GM18951 (cell line): ENCODE data around the gene MGAT5.

Experiments
- POLR2A ChIP-seq: IDR thresholded peaks from 4 replicates; pipeline ENCODE4 v1.6.1; 2011; ENCODE audit warnings: mild to moderate bottlenecking; ENCODE audit not compliant: insufficient read length, insufficient read depth; ENCODE audit errors: extremely low read depth
- in situ Hi-C: fragments of 300-500 bp; cut with MboI; formaldehyde crosslinking; loops from one replicate; pipeline ENCODE4 v1.12.0; 2022; ENCODE audit warnings: low sequenced_read_pairs, mixed read lengths, inconsistent platforms; ENCODE audit not compliant: unreplicated experiment

MGAT5 gene, protein sequence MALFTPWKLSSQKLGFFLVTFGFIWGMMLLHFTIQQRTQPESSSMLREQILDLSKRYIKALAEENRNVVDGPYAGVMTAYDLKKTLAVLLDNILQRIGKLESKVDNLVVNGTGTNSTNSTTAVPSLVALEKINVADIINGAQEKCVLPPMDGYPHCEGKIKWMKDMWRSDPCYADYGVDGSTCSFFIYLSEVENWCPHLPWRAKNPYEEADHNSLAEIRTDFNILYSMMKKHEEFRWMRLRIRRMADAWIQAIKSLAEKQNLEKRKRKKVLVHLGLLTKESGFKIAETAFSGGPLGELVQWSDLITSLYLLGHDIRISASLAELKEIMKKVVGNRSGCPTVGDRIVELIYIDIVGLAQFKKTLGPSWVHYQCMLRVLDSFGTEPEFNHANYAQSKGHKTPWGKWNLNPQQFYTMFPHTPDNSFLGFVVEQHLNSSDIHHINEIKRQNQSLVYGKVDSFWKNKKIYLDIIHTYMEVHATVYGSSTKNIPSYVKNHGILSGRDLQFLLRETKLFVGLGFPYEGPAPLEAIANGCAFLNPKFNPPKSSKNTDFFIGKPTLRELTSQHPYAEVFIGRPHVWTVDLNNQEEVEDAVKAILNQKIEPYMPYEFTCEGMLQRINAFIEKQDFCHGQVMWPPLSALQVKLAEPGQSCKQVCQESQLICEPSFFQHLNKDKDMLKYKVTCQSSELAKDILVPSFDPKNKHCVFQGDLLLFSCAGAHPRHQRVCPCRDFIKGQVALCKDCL

GRCh38 chr2:134253804-134254203 is at the start of gene MGAT5:
Gene MGAT5 (plus strand): TSS chr2:134254072. CDS start chr2:134254404, 332 bp downstream.
- in situ Hi-C loops = no loop called here
- no peak for TF ChIP-seq POLR2A

DNA sequence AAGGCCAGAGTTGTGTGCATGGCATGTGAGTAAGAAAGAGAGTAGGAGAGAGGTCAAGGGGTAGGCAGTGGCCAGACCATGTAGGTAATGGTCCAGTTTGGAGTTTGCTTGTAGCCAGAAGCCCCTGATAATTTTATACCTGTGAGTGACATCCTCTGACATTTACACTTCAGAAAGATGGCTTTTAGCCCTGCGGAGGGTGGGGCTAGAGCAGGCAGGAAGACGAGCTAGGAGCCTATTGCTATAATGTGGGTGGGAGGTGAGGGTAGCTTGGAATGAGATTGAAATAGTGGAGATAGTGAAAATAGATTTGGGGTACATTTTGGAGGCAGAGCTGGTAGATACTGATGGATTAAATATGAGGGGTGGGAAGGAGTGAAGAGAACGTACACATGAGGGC is 48.8 kb upstream of the MGAT5 start:
- TF ChIP-seq POLR2A = no peak
- in situ Hi-C loops = no loop called here

DNA sequence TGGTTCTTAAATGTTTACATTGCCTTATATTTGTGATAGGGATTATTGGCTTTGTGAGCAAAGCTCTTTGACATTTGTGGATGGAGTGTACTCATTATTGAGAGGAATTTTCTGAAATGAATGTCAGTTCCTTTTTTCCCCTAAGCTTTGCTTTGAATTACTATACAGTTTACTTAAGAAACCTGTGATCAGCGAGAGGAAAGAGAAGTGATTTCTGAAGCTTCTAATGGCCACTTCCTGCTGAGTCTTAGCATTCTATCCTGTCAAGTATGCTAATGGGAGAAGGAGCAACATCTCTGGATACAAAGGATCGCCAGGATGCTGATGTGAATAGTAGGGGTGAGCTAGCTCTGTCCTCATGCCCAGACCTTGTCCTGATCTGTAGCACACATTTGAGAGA is 47.8 kb upstream of the MGAT5 start:
- in situ Hi-C loops = no loop called here
- TF ChIP-seq POLR2A = no peak

DNA sequence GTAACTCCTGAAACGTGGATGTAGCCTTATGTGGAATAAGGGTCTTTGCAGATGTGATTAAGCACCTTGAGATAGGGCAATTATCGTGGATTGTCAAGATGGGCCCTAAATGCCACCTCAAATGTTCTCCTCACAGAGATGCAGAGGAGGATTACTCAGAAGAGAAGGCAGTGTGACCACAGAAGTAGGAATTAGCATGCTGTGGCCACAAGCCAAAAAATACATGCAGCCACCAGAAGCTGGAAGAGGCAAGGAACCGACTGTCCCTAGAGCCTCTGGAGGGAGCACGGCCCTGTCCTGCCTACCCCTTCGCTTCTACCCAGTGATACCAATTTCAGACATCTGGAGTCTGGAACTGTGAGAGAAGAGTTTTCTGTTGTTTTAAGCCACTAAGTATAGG is 47.3 kb upstream of the MGAT5 start:
- TF ChIP-seq POLR2A = no peak
- in situ Hi-C loops = no loop called here

DNA sequence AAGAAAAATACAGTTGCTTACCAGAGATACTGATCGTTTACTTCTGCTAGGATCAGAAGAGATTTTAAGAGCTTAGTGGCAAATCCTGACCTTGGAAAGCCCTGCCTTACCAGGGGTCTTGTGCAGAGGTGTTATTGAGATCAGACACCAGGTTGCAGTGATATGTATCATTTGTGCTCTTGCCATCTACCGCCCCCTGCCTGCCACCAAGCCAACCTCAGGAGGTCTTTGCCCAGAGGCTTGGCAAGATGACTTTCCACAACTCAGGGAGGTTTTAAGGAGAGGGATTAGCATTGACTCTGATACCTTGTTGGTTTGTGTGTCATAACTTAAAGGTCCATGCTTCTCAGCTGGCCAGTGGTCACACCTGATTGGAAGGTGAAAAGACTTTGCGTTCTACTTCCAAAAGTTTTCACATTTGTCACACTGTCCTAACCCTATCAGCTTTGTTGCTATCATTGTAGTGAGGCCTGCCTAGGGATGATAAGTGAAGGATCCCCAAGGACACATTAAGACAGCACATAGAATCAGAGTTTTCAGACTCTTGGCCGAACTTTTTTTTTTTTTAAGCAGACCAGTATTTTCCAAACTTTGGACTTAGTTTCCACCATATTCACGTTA is 46.2 kb upstream of the MGAT5 start:
- in situ Hi-C loops = no loop called here
- no peak for TF ChIP-seq POLR2A

DNA sequence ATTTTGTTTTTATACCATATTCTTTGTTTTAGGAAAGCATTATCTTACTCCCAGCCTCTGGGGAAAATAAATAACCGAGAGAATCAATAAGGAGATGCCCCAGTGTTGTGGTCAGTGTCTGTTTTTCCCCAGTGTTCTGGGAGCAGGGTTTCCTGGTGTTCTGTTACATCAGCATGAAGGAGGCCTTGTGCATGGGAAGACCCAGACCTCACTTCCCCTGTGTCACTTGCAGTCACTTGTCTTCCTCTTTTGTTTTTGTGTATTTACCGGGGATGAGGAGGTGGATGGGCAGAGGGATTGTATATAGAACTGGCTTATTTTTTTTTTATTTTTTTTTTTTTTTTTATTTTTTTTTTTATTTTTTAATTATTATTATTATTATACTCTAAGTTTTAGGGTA is 45.0 kb upstream of the MGAT5 start:
- no peak for TF ChIP-seq POLR2A
- in situ Hi-C loops = no loop called here

DNA sequence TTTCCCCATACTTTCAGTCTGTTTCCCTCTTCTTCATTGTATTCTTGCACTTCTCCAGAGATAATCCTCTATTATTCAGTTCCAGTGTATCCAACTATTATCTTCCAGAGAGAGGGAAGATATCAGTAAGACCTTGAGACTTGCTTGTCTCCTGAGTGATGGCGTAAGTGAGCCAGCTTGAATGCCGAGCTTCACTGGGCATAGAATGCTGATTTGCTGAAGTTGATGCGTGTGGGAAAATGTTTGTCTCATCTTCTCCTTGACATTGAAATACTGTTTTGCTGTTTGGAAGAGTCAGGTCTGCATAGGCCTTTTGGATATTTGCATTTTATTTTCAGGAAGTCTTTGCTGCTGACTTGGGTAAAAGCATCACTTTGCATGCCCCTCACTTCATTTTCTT is 41.1 kb upstream of the MGAT5 start:
- in situ Hi-C loops = no loop called here
- no peak for TF ChIP-seq POLR2A

GRCh38 chr2:134216152-134216829 is 37.6 kb upstream of the MGAT5 start:
- TF ChIP-seq POLR2A = no peak
- in situ Hi-C loops = no loop called here

- no peak for TF ChIP-seq POLR2A
Measured at GRCh38 chr2:134217351-134217750, 36.5 kb upstream of the MGAT5 start.

DNA sequence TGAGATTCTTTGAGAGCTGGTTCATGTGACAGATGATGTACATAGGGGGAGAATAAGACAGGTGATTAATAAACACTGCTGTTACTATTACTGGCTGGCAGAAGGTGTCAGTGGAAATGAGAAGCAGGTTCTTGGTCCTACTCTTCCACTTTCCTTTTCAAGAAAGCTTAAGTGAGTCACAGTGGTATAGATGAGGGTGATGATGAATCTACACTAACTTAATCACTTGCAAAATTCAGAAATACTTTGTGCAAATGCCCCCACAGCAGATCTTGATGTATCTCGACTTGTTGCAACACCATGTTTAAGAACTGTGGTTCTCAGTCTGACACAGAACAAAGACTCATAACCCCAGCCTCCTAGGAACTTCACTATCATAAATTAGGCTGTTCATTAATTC is 35.9 kb upstream of the MGAT5 start:
- TF ChIP-seq POLR2A = no peak
- in situ Hi-C loops = no loop called here

More at GRCh38 chr2:134217351-134217750, 36.5 kb upstream of the MGAT5 start:
- in situ Hi-C loops = no loop called here

DNA sequence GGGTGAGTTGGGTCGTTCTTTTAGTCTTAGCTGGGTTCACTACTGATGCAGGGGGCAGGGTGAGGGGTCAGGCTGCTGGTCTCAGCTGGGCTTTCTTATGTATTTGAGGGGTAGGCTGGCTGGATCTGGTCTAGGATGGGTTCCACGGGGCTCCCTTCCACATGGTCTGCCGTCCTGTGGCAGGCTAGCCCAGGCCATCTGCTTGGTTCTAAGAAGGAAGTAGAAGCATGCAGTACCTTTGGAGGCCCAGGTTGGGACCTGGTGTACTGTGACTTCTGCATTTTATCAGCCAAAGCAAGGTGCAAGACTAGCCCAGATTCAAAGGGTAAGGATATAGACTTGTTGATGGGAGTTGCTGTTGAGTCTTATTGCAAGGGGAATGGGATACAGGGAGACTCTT is 35.5 kb upstream of the MGAT5 start:
- TF ChIP-seq POLR2A = no peak
- in situ Hi-C loops = no loop called here

DNA sequence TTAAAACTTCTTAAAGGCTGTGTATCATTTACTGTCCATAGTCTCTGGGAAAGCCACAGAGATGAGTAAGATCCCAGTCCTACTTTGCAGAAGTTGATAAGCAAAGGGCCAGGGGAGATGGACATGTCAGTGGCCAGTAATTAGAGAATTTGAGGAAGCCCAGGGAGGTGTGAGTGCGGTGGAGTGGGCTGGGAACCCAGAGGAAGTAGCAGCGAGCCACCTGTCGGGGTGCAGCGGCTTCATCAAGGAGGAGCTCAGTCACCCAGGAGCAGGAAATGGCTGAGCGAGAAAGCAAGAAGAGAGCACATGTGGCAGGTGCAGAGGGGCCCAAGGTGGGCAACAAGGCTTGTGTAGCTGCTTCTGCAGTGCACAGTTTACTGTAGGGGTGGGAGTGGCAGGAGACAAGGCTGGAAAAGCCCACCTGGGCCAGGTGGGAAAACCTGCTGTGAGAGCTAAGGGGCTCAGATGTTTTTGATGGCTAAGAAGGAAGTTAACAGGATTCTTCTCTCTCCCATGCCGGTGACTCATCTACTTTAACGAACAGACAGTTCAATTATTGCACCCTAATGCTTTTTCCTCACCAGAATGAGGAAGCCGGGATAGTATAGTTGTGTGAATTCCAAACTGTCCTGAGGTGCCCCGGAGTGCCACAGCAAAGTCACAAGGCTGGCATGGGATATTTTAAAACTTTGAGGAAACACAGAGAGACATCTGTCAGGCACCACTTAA is 34.8 kb upstream of the MGAT5 start:
- no peak for TF ChIP-seq POLR2A
- in situ Hi-C loops = no loop called here
